Tibial nerve (tissue), 3 donors: ENCODE results near the gene LRRC49.

Experiments
- POLR2A ChIP-seq, 2 donors: fragments of 450-650 bp; IDR thresholded peaks; one replicate each; pipeline ENCODE4 v1.6.1; 2017; ENCODE audit warnings: antibody characterized with exemption in 2 of 2, mild to moderate bottlenecking in 2 of 2, moderate library complexity in 2 of 2
- TF ChIP-seq, protein P1 (sequence below), 5 experiments: fragments of 200-600 bp in 3 of 5; fragments of 450-650 bp in 2 of 5; sonication (generic) in 3 of 5; IDR thresholded peaks; one replicate each; pipeline ENCODE4 v1.5.1; 2016 to 2019; ENCODE audit warnings: antibody characterized with exemption in 5 of 5, mild to moderate bottlenecking in 3 of 5, moderate library complexity in 2 of 5

DNA sequence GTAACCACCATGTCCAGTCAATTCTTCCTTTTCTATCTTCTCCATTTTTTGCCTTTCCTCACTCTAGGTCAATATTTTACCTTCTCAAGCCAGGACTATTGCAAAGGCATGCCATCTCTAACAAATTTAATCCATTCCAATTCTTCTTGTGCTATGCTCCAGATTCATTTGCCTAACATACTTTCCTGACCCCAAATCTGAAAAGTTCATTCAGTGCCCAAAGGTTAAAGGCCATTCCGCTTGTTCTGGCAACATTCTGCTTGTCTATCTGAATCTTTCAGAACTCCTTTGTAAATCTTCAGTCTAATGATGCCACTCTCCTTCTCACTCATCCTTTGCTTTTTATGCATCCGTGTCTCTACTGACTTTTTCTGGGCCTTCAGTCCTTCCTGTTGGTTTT, 15.9 kb upstream of the LRRC49 start:
- TF ChIP-seq POLR2A (IDR thresholded peaks at IDR 0.05): no peak
- TF ChIP-seq, protein P1, sequence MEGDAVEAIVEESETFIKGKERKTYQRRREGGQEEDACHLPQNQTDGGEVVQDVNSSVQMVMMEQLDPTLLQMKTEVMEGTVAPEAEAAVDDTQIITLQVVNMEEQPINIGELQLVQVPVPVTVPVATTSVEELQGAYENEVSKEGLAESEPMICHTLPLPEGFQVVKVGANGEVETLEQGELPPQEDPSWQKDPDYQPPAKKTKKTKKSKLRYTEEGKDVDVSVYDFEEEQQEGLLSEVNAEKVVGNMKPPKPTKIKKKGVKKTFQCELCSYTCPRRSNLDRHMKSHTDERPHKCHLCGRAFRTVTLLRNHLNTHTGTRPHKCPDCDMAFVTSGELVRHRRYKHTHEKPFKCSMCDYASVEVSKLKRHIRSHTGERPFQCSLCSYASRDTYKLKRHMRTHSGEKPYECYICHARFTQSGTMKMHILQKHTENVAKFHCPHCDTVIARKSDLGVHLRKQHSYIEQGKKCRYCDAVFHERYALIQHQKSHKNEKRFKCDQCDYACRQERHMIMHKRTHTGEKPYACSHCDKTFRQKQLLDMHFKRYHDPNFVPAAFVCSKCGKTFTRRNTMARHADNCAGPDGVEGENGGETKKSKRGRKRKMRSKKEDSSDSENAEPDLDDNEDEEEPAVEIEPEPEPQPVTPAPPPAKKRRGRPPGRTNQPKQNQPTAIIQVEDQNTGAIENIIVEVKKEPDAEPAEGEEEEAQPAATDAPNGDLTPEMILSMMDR (IDR thresholded peaks at IDR 0.05): no peak
